Suprapubic skin (tissue), 4 donors: ENCODE results near the gene TNFRSF25. TPM values are rescaled to one million over a fixed set of nuclear protein-coding genes. Genes with fewer than 3 reads are reported as not detected.

Source experiments
- DNase-seq, 2 donors: peaks; one replicate each; pipeline ENCODE4 v3.0.0-alpha.2; 2019; ENCODE audit warnings: low spot score in 2 of 2
- H3K27ac ChIP-seq: fragments of 200-600 bp; sonication (generic); one replicate; pipeline ENCODE4 v1.5.1; 2019
- H3K27me3 ChIP-seq: fragments of 200-600 bp; sonication (generic); one replicate; pipeline ENCODE4 v1.5.1; 2019
- H3K36me3 ChIP-seq: fragments of 200-600 bp; sonication (generic); one replicate; pipeline ENCODE4 v1.5.1; 2019
- H3K4me1 ChIP-seq: fragments of 200-600 bp; sonication (generic); one replicate; pipeline ENCODE4 v1.5.1; 2019
- H3K4me3 ChIP-seq: fragments of 200-600 bp; sonication (generic); one replicate; pipeline ENCODE4 v1.5.1; 2019; ENCODE audit warnings: mild to moderate bottlenecking
- H3K9me3 ChIP-seq: fragments of 200-600 bp; sonication (generic); one replicate; pipeline ENCODE4 v1.5.1; 2019
- EP300 ChIP-seq: sonication (generic); formaldehyde crosslinking; IDR thresholded peaks from one replicate; pipeline ENCODE4 v1.6.1; 2017; ENCODE audit warnings: antibody characterized with exemption
- POLR2A ChIP-seq, 2 donors: fragments of 450-650 bp; IDR thresholded peaks; one replicate each; pipeline ENCODE4 v1.6.1; 2017; ENCODE audit warnings: antibody characterized with exemption in 2 of 2, mild to moderate bottlenecking in 2 of 2, moderate library complexity in 2 of 2
- POLR2AphosphoS5 ChIP-seq, 3 donors: sonication (generic); formaldehyde crosslinking; IDR thresholded peaks; one replicate each; pipeline ENCODE4 v1.6.1; 2017; ENCODE audit warnings: antibody characterized with exemption in 3 of 3
- WGBS: methylation state at CpG from one replicate; pipeline ENCODE4 v1.1.5; 2018; 5-methylcytosine and 5-hydroxymethylcytosine counted together
- total RNA-seq, 4 donors: library from RNA; depleted of rRNA; stranded (reverse); fragments of >200 nt; gene quantifications; one replicate each; pipeline ENCODE4 v1.1.0, GENCODE V29; 2016
- TF ChIP-seq, protein P1 (sequence below), 2 donors: fragments of 200-600 bp in 1 of 2; fragments of 450-650 bp in 1 of 2; sonication (generic) in 1 of 2; IDR thresholded peaks; one replicate each; pipeline ENCODE4 v1.5.1; 2016 to 2019; ENCODE audit warnings: antibody characterized with exemption in 2 of 2, mild to moderate bottlenecking in 1 of 2, moderate library complexity in 1 of 2

TNFRSF25 gene
- total RNA-seq, 4 donors from 2014 or later, result 66.8 to 411 (median 99.5) TPM

- Histone ChIP-seq H3K4me1 (peaks cover 80% of the 10 kb centered on the region), H3K27me3 (peaks cover 86% of the 10 kb centered on the region), H3K36me3 (no peaks in the 10 kb centered on the region), H3K27ac (no peak overlapping the region), H3K9me3 (no peaks in the 10 kb centered on the region), H3K4me3 (no peak overlapping the region)
- DNase-seq, result no peak
- TF ChIP-seq POLR2A (IDR thresholded peaks at IDR 0.05) (no peak), EP300 (no peak), POLR2AphosphoS5 (IDR thresholded peaks at IDR 0.05) (no peak)
- TF ChIP-seq, protein P1, sequence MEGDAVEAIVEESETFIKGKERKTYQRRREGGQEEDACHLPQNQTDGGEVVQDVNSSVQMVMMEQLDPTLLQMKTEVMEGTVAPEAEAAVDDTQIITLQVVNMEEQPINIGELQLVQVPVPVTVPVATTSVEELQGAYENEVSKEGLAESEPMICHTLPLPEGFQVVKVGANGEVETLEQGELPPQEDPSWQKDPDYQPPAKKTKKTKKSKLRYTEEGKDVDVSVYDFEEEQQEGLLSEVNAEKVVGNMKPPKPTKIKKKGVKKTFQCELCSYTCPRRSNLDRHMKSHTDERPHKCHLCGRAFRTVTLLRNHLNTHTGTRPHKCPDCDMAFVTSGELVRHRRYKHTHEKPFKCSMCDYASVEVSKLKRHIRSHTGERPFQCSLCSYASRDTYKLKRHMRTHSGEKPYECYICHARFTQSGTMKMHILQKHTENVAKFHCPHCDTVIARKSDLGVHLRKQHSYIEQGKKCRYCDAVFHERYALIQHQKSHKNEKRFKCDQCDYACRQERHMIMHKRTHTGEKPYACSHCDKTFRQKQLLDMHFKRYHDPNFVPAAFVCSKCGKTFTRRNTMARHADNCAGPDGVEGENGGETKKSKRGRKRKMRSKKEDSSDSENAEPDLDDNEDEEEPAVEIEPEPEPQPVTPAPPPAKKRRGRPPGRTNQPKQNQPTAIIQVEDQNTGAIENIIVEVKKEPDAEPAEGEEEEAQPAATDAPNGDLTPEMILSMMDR (IDR thresholded peaks at IDR 0.05), result no peak
- 87% methylated on average over 10 of the region's 10 CpGs for WGBS
Measured at GRCh38 chr1:6426972-6427350, 39.0 kb downstream of the TNFRSF25 start.

DNA sequence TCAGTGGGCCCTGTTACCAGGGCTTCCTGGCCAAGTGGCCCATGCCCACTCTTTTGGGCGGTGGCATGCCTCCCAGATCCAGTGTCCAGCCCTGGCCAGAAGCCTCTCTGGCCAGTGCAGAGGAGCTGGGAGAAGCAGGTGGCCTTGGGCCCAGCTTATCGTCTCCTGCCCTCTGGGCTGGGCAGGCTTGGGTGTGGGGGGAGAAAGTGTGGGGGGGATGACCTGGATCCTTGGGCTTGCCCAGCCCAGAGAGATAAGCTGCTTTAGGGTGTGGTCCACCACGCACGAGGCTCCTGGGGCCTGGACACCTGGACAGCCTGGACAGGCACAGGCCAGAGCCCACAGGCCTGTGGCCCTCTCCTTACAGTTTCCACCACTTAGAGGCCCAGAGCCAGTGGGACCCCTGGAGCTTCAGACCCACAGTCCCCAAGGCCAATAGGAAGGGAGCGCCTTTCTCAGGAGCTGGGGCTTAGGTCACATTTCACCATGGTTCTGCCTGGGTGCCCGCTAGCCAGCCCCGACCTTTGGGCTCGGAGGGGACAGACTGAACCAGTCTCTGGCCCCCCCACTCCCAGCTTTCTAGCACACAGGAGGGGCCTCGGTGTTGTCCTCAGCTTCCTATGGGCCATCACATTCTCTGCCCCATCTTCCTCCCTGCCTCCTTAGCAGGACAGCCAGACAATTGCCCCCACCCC is 39.5 kb downstream of the TNFRSF25 start:
- no peak overlapping the region for H3K27ac ChIP-seq
- WGBS, result 87% methylated on average over 3 of the region's 9 CpGs
- no peak overlapping the region for H3K4me3 ChIP-seq
- peaks cover 80% of the 10 kb centered on the region for H3K4me1 ChIP-seq
- no peaks in the 10 kb centered on the region for H3K9me3 ChIP-seq
- TF ChIP-seq POLR2A (IDR thresholded peaks at IDR 0.05), result no peak
- TF ChIP-seq, protein P1 (IDR thresholded peaks at IDR 0.05), result no peak
- TF ChIP-seq POLR2AphosphoS5 (IDR thresholded peaks at IDR 0.05), result no peak
- no peak for TF ChIP-seq EP300
- no peaks in the 10 kb centered on the region for H3K36me3 ChIP-seq
- H3K27me3 ChIP-seq, result peaks cover 91% of the 10 kb centered on the region
- no peak for DNase-seq

DNA sequence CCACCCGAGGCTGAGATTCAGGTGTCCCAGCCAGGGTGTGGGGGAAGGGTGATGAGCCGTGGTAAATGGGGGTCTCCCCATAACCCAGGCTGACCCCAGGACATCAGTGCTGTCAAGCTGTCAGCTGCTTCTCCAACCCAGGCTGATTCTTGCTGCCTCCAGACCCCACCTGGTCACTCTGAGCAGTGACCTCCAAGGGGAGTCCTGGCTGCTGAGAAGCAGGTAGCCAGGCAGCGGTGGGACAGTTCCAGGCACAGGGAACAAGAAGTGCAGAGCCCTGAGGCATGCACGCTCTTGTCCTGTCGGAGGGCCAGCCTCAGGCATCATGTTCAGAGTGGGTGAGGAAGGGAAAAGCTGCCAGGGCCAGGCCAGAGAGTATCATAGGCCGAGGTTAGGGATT is 40.3 kb downstream of the TNFRSF25 start:
- no peak overlapping the region for H3K27ac ChIP-seq
- 52% methylated on average over 3 of the region's 6 CpGs for WGBS
- H3K4me1 ChIP-seq, result peaks cover 81% of the 10 kb centered on the region
- H3K27me3 ChIP-seq, result peaks cover 93% of the 10 kb centered on the region
- no peak for DNase-seq
- TF ChIP-seq POLR2A (IDR thresholded peaks at IDR 0.05) (no peak), POLR2AphosphoS5 (IDR thresholded peaks at IDR 0.05) (no peak), EP300 (no peak)
- TF ChIP-seq, protein P1 (IDR thresholded peaks at IDR 0.05), result no peak
- H3K4me3 ChIP-seq, result peak overlapping the region; percentile 48
- H3K9me3 ChIP-seq, result no peaks in the 10 kb centered on the region
- no peaks in the 10 kb centered on the region for H3K36me3 ChIP-seq

DNA sequence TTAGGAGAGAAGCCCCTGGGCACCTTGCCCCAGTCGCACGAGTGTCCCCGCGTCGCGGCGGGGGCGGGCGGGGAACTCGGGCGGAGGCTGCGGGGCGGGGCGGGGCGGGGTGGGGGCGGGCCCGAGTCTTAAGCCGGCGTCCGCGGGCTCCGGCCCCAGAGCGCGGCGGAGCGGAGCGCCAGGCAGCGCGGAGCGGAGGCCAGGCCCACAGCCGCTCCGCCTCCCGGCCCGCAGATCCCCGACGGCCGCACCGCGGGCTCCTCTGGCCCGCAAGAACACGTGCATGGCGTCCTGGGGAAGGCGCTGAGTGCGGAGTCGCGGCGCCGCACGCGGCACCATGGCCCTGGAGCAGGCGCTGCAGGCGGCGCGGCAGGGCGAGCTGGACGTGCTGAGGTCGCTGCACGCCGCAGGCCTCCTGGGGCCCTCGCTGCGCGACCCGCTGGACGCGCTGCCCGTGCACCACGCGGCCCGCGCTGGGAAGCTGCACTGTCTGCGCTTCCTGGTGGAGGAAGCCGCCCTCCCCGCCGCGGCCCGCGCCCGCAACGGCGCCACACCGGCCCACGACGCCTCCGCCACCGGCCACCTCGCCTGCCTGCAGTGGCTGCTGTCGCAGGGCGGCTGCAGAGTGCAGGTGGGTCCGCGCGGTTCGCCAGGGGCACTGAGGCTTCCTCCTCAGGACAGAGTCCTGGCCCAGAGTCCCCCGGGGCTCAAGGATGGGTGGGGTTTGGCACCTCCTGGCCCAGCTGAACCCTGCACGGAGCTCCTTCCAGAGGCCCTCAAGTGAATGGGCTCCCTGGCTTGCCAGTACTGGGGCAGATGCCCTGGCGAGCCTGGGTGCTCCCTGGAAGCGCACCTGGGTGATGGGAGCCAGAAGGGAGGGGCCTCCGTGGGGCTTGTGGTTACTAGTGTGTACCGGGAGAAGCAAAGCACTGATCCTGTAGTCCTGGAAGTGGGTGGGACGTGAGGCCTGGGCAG is 41.1 kb downstream of the TNFRSF25 start, which contains the start of gene ESPN:
Gene ESPN (plus strand): TSS at position 158 of the 975 bp plus-strand sequence. CDS start 180 bp downstream, at position 338.
- TF ChIP-seq, protein P1 (IDR thresholded peaks at IDR 0.05), result no peak
- TF ChIP-seq EP300 (no peak), POLR2AphosphoS5 (IDR thresholded peaks at IDR 0.05) (no peak), POLR2A (IDR thresholded peaks at IDR 0.05) (no peak)
- Histone ChIP-seq H3K36me3 (no peaks in the 10 kb centered on the region), H3K9me3 (no peaks in the 10 kb centered on the region), H3K4me3 (peak within 1 kb of the TSS; percentile 48), H3K4me1 (peaks cover 81% of the 10 kb centered on the region), H3K27me3 (peaks cover 94% of the 10 kb centered on the region), H3K27ac (peak within 1 kb of the TSS; percentile 11)
- 5% methylated on average over 34 of the region's 99 CpGs for WGBS
- peak in 1 of 2 donors; percentile 65 for DNase-seq
